Measurements from ENCODE around the gene PANX3.

DNA sequence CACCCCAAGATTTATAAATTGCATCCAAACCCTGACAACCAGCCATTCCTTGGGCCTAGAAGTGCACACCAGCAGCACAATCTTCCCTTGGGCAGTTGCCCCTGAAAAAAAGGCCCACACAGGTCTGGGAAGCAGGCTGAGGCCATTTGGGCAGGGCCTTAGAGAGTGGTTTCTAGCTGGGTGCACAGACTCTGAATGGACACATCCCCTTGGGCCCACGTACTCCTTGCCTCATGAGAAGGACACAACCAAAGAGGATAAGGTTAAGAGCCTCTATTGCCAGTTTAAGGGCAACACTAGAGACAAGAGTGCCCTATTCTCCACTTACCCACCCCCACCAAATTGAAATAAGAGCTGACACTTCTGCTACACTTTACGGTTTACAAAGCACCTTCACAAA lies 933 bp upstream of the PANX3 start:
- TF ChIP-seq GATA2 (IDR thresholded peaks at IDR 0.05; ENCODE audit: low read depth, low read length) (no peak), GATA3 (IDR thresholded peaks at IDR 0.05; ENCODE audit: low read depth, low read length) (no peak)
